KMS-11 (cell line): ENCODE data around the gene SMIM38.

Experiments used
- H2AFZ ChIP-seq: fragments of 200-600 bp; sonication (generic); 2 replicates; pipeline ENCODE4 v1.6.1; 2016; ENCODE audit warnings: antibody characterized with exemption, mixed run types, low read depth
- H3K27ac ChIP-seq: fragments of 200-600 bp; sonication (generic); 2 replicates; pipeline ENCODE4 v1.6.1; 2016; ENCODE audit warnings: mild to moderate bottlenecking, mixed run types
- H3K27me3 ChIP-seq: fragments of 200-600 bp; sonication (generic); 2 replicates; pipeline ENCODE4 v1.6.1; 2017; ENCODE audit warnings: mild to moderate bottlenecking, low read depth, mixed run types, moderate library complexity; ENCODE audit not compliant: insufficient read depth
- H3K36me3 ChIP-seq: fragments of 200-600 bp; sonication (generic); 2 replicates; pipeline ENCODE4 v1.6.1; 2017; ENCODE audit warnings: mild to moderate bottlenecking, mixed run types; ENCODE audit not compliant: insufficient read depth
- H3K4me1 ChIP-seq: fragments of 200-600 bp; sonication (generic); 2 replicates; pipeline ENCODE4 v1.6.1; 2016; ENCODE audit warnings: mild to moderate bottlenecking, low read depth, mixed run types; ENCODE audit not compliant: poor library complexity, severe bottlenecking
- H3K4me2 ChIP-seq: fragments of 200-600 bp; sonication (generic); 2 replicates; pipeline ENCODE4 v1.7.0; 2016; ENCODE audit warnings: mild to moderate bottlenecking, mixed run types
- H3K4me3 ChIP-seq: fragments of 200-600 bp; sonication (generic); IDR thresholded peaks from 2 replicates; pipeline ENCODE4 v1.6.1; 2017; ENCODE audit warnings: low read depth, low read length, mixed read lengths; ENCODE audit not compliant: insufficient read depth
- H3K79me2 ChIP-seq: fragments of 200-600 bp; sonication (generic); 2 replicates; pipeline ENCODE4 v1.6.1; 2016; ENCODE audit warnings: low read depth, mixed run types; ENCODE audit not compliant: insufficient read depth
- H3K9ac ChIP-seq: fragments of 200-600 bp; sonication (generic); 2 replicates; pipeline ENCODE4 v1.6.1; 2016; ENCODE audit warnings: mild to moderate bottlenecking, mixed run types
- H4K20me1 ChIP-seq: fragments of 200-600 bp; sonication (generic); 2 replicates; pipeline ENCODE4 v1.6.1; 2016; ENCODE audit warnings: mild to moderate bottlenecking, mixed run types; ENCODE audit not compliant: insufficient read depth
- TF ChIP-seq, protein P1 (sequence below): fragments of 200-600 bp; sonication (generic); conservative IDR thresholded peaks from 2 replicates; pipeline ENCODE4 v1.6.1; 2017; ENCODE audit warnings: low read depth, mild to moderate bottlenecking, antibody characterized with exemption, low read length, moderate library complexity, mixed read lengths

SMIM38 gene

DNA sequence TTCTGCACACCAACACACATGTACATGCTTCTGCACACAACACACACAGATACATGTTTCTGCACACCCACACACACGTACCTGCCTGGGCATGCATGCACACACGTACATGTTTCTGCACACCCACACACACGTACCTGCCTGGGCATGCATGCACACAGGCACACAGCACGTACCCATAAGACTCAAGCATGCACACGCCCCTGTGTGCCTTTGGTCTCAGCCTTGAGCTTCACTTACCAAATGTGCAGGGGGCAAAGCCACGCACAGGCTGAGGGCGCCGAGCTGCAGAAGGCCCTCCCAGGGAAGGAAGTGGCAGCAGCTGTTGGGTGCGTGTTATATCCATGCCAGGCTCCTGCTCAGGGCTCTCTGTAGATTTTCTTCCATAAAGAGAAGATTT is 34.7 kb upstream of the SMIM38 start:
- H3K27me3 ChIP-seq: peaks cover 13% of the 10 kb centered on the region; the same call in 1 of the 2 replicates
- H3K4me3 ChIP-seq: no peak overlapping the region
- no peaks in the 10 kb centered on the region for H3K36me3 ChIP-seq
- TF ChIP-seq, protein P1, sequence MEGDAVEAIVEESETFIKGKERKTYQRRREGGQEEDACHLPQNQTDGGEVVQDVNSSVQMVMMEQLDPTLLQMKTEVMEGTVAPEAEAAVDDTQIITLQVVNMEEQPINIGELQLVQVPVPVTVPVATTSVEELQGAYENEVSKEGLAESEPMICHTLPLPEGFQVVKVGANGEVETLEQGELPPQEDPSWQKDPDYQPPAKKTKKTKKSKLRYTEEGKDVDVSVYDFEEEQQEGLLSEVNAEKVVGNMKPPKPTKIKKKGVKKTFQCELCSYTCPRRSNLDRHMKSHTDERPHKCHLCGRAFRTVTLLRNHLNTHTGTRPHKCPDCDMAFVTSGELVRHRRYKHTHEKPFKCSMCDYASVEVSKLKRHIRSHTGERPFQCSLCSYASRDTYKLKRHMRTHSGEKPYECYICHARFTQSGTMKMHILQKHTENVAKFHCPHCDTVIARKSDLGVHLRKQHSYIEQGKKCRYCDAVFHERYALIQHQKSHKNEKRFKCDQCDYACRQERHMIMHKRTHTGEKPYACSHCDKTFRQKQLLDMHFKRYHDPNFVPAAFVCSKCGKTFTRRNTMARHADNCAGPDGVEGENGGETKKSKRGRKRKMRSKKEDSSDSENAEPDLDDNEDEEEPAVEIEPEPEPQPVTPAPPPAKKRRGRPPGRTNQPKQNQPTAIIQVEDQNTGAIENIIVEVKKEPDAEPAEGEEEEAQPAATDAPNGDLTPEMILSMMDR: no peak
- no peak overlapping the region for H3K9ac ChIP-seq
- H3K4me1 ChIP-seq: no peaks in the 10 kb centered on the region
- H4K20me1 ChIP-seq: no peaks in the 10 kb centered on the region
- no peak overlapping the region for H2AFZ ChIP-seq
- H3K4me2 ChIP-seq: no peak overlapping the region
- H3K27ac ChIP-seq: no peak overlapping the region
- no peaks in the 10 kb centered on the region for H3K79me2 ChIP-seq

DNA sequence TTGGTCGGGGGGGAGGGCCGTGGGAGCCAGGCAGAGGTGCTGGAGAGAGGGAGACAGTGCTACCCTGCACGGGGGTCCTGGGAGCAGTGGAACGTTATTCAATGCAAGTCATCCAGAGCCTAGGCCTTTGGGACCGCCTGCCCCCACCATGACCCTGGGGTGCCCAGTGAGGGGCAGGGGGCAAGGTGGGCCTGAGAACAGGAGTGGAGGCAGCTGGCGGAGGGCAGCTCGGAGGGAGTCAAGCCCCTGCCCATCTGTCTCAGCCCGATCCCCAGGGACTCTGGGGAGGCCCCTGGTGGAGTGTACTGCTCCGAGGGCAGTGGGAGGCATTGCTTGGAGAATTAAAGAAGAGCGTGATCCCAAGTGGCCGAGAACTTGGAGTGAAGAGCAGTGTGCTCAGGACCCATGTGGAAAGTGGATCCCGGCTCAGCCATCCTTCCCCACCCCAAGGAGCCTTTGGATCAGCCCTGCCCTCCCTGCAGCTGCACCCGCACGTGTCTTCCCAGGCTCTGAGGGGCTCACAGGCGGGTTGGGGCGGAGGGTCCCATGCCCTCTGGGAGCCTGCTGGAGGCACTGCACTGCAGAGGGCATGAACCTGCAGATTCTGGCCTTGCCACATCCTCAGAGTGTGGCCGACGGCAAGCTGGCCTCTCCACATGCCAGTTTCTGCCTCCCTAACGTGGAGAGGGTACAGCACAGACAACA is 34.0 kb upstream of the SMIM38 start:
- Histone ChIP-seq H3K36me3 (no peaks in the 10 kb centered on the region), H3K79me2 (no peaks in the 10 kb centered on the region), H3K27me3 (peaks cover 13% of the 10 kb centered on the region; the same call in 1 of the 2 replicates), H3K4me1 (no peaks in the 10 kb centered on the region), H4K20me1 (no peaks in the 10 kb centered on the region), H3K4me2 (no peak overlapping the region), H3K27ac (no peak overlapping the region), H2AFZ (no peak overlapping the region), H3K9ac (no peak overlapping the region), H3K4me3 (no peak overlapping the region)
- TF ChIP-seq, protein P1: no peak

GRCh38 chr11:69122326-69122629 is 33.5 kb upstream of the SMIM38 start:
- Histone ChIP-seq H2AFZ (no peak overlapping the region), H3K27ac (no peak overlapping the region), H3K4me1 (no peaks in the 10 kb centered on the region), H3K27me3 (peaks cover 13% of the 10 kb centered on the region; the same call in 1 of the 2 replicates), H3K9ac (no peak overlapping the region), H3K4me3 (no peak overlapping the region), H3K79me2 (no peaks in the 10 kb centered on the region), H3K36me3 (no peaks in the 10 kb centered on the region), H4K20me1 (no peaks in the 10 kb centered on the region), H3K4me2 (no peak overlapping the region)
- TF ChIP-seq, protein P1: no peak

DNA sequence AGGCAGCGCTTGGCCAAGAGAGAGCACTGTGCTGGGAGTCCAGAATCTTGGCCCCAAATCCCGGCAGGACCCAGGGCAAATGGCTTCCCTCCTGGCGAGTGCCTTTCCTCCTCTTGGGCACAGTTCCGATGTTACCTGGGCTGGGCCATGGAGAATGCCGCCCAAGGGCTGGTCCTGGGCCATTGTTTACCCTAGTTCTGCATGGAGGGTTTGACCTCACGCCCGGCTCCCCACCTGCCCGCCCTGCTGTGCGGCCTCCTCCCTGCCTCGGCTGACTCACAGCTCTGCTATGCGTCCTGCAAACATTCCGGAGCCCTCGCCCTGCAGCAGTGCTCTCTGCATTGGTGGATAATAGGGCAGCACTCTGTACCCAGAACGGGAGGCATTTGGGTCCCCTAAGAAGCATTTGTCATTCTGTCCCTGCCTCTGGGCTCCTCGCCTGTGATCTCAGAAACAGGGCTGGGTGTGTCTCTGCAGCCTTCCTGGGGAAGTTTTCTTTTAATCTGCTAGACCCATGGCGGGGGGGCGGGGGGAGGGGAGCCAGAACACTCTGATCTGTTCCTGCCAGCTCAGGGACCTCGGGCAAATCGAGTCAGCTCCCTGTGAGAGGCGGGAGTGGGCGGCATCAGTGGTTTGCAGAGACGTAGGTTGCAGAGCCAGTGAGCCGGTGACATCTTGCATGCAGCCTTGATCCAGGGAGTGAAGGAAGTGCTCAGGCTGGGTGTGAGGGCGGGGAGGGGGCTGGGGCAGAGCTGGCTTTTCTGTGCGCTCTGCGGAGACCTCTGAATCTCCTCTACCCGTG is 32.9 kb upstream of the SMIM38 start:
- H2AFZ ChIP-seq: no peak overlapping the region
- H3K4me3 ChIP-seq: no peak overlapping the region

More for the DNA sequence above, 32.9 kb upstream of the SMIM38 start:
- Histone ChIP-seq H4K20me1 (no peaks in the 10 kb centered on the region), H3K27me3 (peaks cover 13% of the 10 kb centered on the region; the same call in 1 of the 2 replicates), H3K4me2 (no peak overlapping the region), H3K79me2 (no peaks in the 10 kb centered on the region), H3K36me3 (no peaks in the 10 kb centered on the region), H3K27ac (no peak overlapping the region), H3K9ac (no peak overlapping the region), H3K4me1 (no peaks in the 10 kb centered on the region)
- TF ChIP-seq, protein P1: no peak
